Endodermal cell (in vitro differentiated cells): Measurements from ENCODE around the gene HLA-DPB1. TPM values are rescaled to one million over a fixed set of nuclear protein-coding genes. Genes with fewer than 3 reads are reported as not detected.

ENCODE experiments used
- DNase-seq: peaks from one replicate; pipeline ENCODE4 v3.0.0-alpha.2; 2017
- H3K27ac ChIP-seq: 2 replicates; pipeline ENCODE4 v1.5.1; 2013; ENCODE audit warnings: mild to moderate bottlenecking, low read depth, low read length, moderate library complexity
- H3K27me3 ChIP-seq: 2 replicates; pipeline ENCODE4 v1.6.1; 2013; ENCODE audit warnings: mild to moderate bottlenecking, low read length, moderate library complexity; ENCODE audit not compliant: insufficient read depth, control insufficient read depth, poor library complexity, severe bottlenecking
- H3K36me3 ChIP-seq: 2 replicates; pipeline ENCODE4 v1.7.0; 2013; ENCODE audit warnings: mild to moderate bottlenecking, low read length, moderate library complexity; ENCODE audit not compliant: control insufficient read depth, insufficient read depth
- H3K4me1 ChIP-seq: one replicate; pipeline ENCODE4 v1.7.0; 2013; ENCODE audit warnings: low read length; ENCODE audit not compliant: control insufficient read depth, insufficient read depth
- H3K4me3 ChIP-seq: 2 replicates; pipeline ENCODE4 v1.5.1; 2013; ENCODE audit warnings: mild to moderate bottlenecking, low read length, moderate library complexity
- H3K9ac ChIP-seq: 2 replicates; pipeline ENCODE4 v1.6.1; 2013; ENCODE audit warnings: mild to moderate bottlenecking, low read length, moderate library complexity; ENCODE audit not compliant: poor library complexity, severe bottlenecking; ENCODE audit errors: extremely low read depth
- H3K9me3 ChIP-seq: 2 replicates; pipeline ENCODE4 v1.6.1; 2013; ENCODE audit warnings: mild to moderate bottlenecking, low read length, moderate library complexity; ENCODE audit not compliant: control insufficient read depth
- H3K27ac Mint-ChIP-seq: 2 replicates; pipeline ENCODE4 v1.8.0; 2020; ENCODE audit warnings: mixed read lengths
- H3K27me3 Mint-ChIP-seq: 2 replicates; pipeline ENCODE4 v1.8.0; 2021; ENCODE audit warnings: mild to moderate bottlenecking, mixed read lengths; ENCODE audit not compliant: insufficient read depth
- H3K36me3 Mint-ChIP-seq: 2 replicates; pipeline ENCODE4 v1.8.0; 2020; ENCODE audit warnings: low read depth, mixed read lengths
- H3K4me1 Mint-ChIP-seq: 2 replicates; pipeline ENCODE4 v1.8.0; 2020; ENCODE audit warnings: mixed read lengths
- H3K4me3 Mint-ChIP-seq: 2 replicates; pipeline ENCODE4 v1.8.0; 2020; ENCODE audit warnings: mild to moderate bottlenecking, moderate library complexity, mixed read lengths
- H3K9me3 Mint-ChIP-seq: 2 replicates; pipeline ENCODE4 v1.8.0; 2020; ENCODE audit warnings: mild to moderate bottlenecking, mixed read lengths
- CTCF ChIP-seq: fragments of 200-600 bp; sonication (generic); conservative IDR thresholded peaks from 2 replicates; pipeline ENCODE4 v1.5.0; 2021; ENCODE audit warnings: antibody characterized with exemption, mild to moderate bottlenecking
- WGBS, 2 experiments: methylation state at CpG; one replicate each; pipeline versions ENCODE4 v1.1.5 to v1.1.7; 2013; ENCODE audit warnings: missing lambda C conversion rate in 2 of 2, mixed read lengths in 1 of 2; ENCODE audit not compliant: insufficient coverage in 1 of 2, insufficient read length in 1 of 2; 5-methylcytosine and 5-hydroxymethylcytosine counted together
- total RNA-seq, 2 donors: library from RNA; stranded (reverse); fragmentation: NEBNext Ultra II Directional in 1 of 2; extraction: Animal tissue kit (Norgen Biotek cat#: 25700) in 1 of 2; gene quantifications; 2 replicates in 1 of 2; 3 replicates in 1 of 2; pipeline ENCODE4 v1.2.1, GENCODE V29; 2021

The HLA-DPB1 gene
- total RNA-seq, 2 donors from 2014 or later = 13.5 to 20.6 TPM

GRCh38 chr6:33088258-33088930 is 12.6 kb downstream of the HLA-DPB1 start:
- H3K4me1 Mint-ChIP-seq = no peaks in the 10 kb centered on the region
- 77 to 83% methylated on average over 3 of the region's 3 CpGs for WGBS, 2 experiments
- Histone ChIP-seq H3K36me3 (no peaks in the 10 kb centered on the region), H3K9me3 (no peaks in the 10 kb centered on the region), H3K4me3 (no peak overlapping the region), H3K27ac (no peak overlapping the region), H3K27me3 (no peaks in the 10 kb centered on the region), H3K4me1 (no peaks in the 10 kb centered on the region), H3K9ac (no peak overlapping the region)
- peaks cover 14% of the 10 kb centered on the region for H3K36me3 Mint-ChIP-seq
- no peaks in the 10 kb centered on the region for H3K9me3 Mint-ChIP-seq
- H3K27me3 Mint-ChIP-seq = peaks cover 5% of the 10 kb centered on the region
- no peak overlapping the region for H3K4me3 Mint-ChIP-seq
- no peak overlapping the region for H3K27ac Mint-ChIP-seq
- no peak for TF ChIP-seq CTCF
- no peak for DNase-seq

GRCh38 chr6:33088931-33089620 is 13.3 kb downstream of the HLA-DPB1 start:
- DNase-seq = no peak
- Histone ChIP-seq H3K27me3 (no peaks in the 10 kb centered on the region), H3K9me3 (no peaks in the 10 kb centered on the region), H3K4me3 (no peak overlapping the region), H3K4me1 (no peaks in the 10 kb centered on the region), H3K36me3 (no peaks in the 10 kb centered on the region), H3K9ac (no peak overlapping the region), H3K27ac (no peak overlapping the region)
- no peak overlapping the region for H3K27ac Mint-ChIP-seq
- H3K36me3 Mint-ChIP-seq = peaks cover 14% of the 10 kb centered on the region
- no peaks in the 10 kb centered on the region for H3K9me3 Mint-ChIP-seq
- no peaks in the 10 kb centered on the region for H3K4me1 Mint-ChIP-seq
- H3K27me3 Mint-ChIP-seq = peaks cover 5% of the 10 kb centered on the region
- no peak for TF ChIP-seq CTCF
- H3K4me3 Mint-ChIP-seq = no peak overlapping the region
- WGBS, 2 experiments = 64 to 78% methylated on average over 5 of the region's 6 CpGs

GRCh38 chr6:33091957-33092356 is 16.2 kb downstream of the HLA-DPB1 start:
- H3K9ac ChIP-seq = no peak overlapping the region
- peaks cover 7% of the 10 kb centered on the region for H3K27me3 ChIP-seq
- H3K27ac Mint-ChIP-seq = no peak overlapping the region
- H3K36me3 Mint-ChIP-seq = no peaks in the 10 kb centered on the region
- H3K9me3 Mint-ChIP-seq = no peaks in the 10 kb centered on the region
- H3K9me3 ChIP-seq = peaks cover 4% of the 10 kb centered on the region
- no peaks in the 10 kb centered on the region for H3K36me3 ChIP-seq
- no peak overlapping the region for H3K4me3 Mint-ChIP-seq
- TF ChIP-seq CTCF = peak; percentile 88
- no peaks in the 10 kb centered on the region for H3K4me1 ChIP-seq
- H3K4me3 ChIP-seq = no peak overlapping the region
- H3K27ac ChIP-seq = no peak overlapping the region
- H3K27me3 Mint-ChIP-seq = peaks cover 5% of the 10 kb centered on the region
- DNase-seq = peak; percentile 92
- WGBS, 2 experiments = 60 to 65% methylated on average over 7 to 9 of the region's 9 CpGs
- peaks cover 3% of the 10 kb centered on the region for H3K4me1 Mint-ChIP-seq
